Endothelial cell of umbilical vein (primary cell): ENCODE measurements around the gene FMNL2. TPM values are rescaled to one million over a fixed set of nuclear protein-coding genes. Genes with fewer than 3 reads are reported as not detected.

ENCODE experiments used
- BruUV-seq: library from RNA; stranded (reverse); fragments of 400-500 nt; replicated peaks from 2 replicates; lab custom pipeline; 2021; lab: Mats Ljungman, UMichigan
- CTCF ChIA-PET: fragments of 300-600, 350-600 bp; sonication (Branson Sonifier 250); formaldehyde crosslinking; loops from one replicate; lab custom pipeline; 2021; ENCODE audit warnings: antibody characterized with exemption, inconsistent platforms; lab: Charles Lee
- POLR2A ChIA-PET: fragments of 300-600, 350-600 bp; sonication (Branson Sonifier 250); formaldehyde crosslinking; loops from one replicate; lab custom pipeline; 2021; ENCODE audit warnings: antibody characterized with exemption, inconsistent platforms; lab: Charles Lee
- DNase-seq: peaks from one replicate; pipeline ENCODE4 v3.0.0-alpha.2; 2011; ENCODE audit warnings: low read depth, low spot score
- FAIRE-seq: peaks from 2 replicates; lab custom pipeline; 2011; peaks lifted over from hg19 to GRCh38; lab: Jason Lieb, UNC
- H2AFZ ChIP-seq: 2 replicates; pipeline ENCODE4 v1.6.0; 2012; ENCODE audit warnings: low read depth, low read length, control low read depth, inconsistent platforms
- H3K27ac ChIP-seq: 2 replicates; pipeline ENCODE4 v1.5.1; 2011; ENCODE audit warnings: low read depth, mild to moderate bottlenecking, control low read depth, low read length, moderate library complexity; ENCODE audit not compliant: insufficient read depth
- H3K27me3 ChIP-seq, 2 experiments: 2 replicates each; pipeline versions ENCODE4 v1.6.0 to v1.6.1; 2011; ENCODE audit warnings: low read length in 2 of 2, mixed read lengths in 1 of 2; ENCODE audit not compliant: control insufficient read depth in 2 of 2, insufficient read depth in 2 of 2
- H3K36me3 ChIP-seq, 2 experiments: 2 replicates in 1 of 2; 3 replicates in 1 of 2; pipeline ENCODE4 v1.5.1; 2011; ENCODE audit warnings: low read length in 2 of 2, mild to moderate bottlenecking in 1 of 2, moderate library complexity in 1 of 2; ENCODE audit not compliant: control insufficient read depth in 2 of 2, insufficient read depth in 2 of 2; ENCODE audit errors: extremely low read depth in 1 of 2
- H3K4me1 ChIP-seq: 3 replicates; pipeline ENCODE4 v1.5.1; 2011; ENCODE audit warnings: mild to moderate bottlenecking, low read length; ENCODE audit not compliant: control insufficient read depth, insufficient read depth; ENCODE audit errors: extremely low read depth
- H3K4me2 ChIP-seq: 2 replicates; pipeline ENCODE4 v1.6.1; 2011; ENCODE audit warnings: low read length, control low read depth, mixed read lengths; ENCODE audit not compliant: insufficient read depth
- H3K4me3 ChIP-seq, 3 experiments: fragments of 200-600 bp in 1 of 3; sonication (generic), shearing (Covaris generic) in 1 of 3; replicated peaks in 1 of 3; 2 replicates each; pipeline ENCODE4 v1.5.1; 2011 to 2016; ENCODE audit warnings: control low read depth in 3 of 3, low read length in 3 of 3, mild to moderate bottlenecking in 2 of 3, inconsistent platforms in 1 of 3, low read depth in 1 of 3, moderate library complexity in 1 of 3; ENCODE audit not compliant: insufficient read depth in 1 of 3
- H3K79me2 ChIP-seq: 2 replicates; pipeline ENCODE4 v1.6.0; 2012; ENCODE audit warnings: low read length, inconsistent platforms; ENCODE audit not compliant: control insufficient read depth, insufficient read depth
- H3K9ac ChIP-seq: replicated peaks from 2 replicates; pipeline ENCODE3; 2011; ENCODE audit warnings: low read length, control low read depth; ENCODE audit not compliant: insufficient read depth; ENCODE audit errors: extremely low read depth
- H3K9me1 ChIP-seq: replicated peaks from 3 replicates; pipeline ENCODE4 v1.6.0; 2011; ENCODE audit warnings: mild to moderate bottlenecking, low read length; ENCODE audit not compliant: control insufficient read depth, insufficient read depth; ENCODE audit errors: extremely low read depth
- H3K9me3 ChIP-seq: replicated peaks from 2 replicates; pipeline ENCODE4 v1.5.1; 2012; ENCODE audit warnings: low read length, inconsistent platforms; ENCODE audit not compliant: control insufficient read depth, insufficient read depth
- H4K20me1 ChIP-seq: replicated peaks from 2 replicates; pipeline ENCODE3; 2011; ENCODE audit warnings: mild to moderate bottlenecking, low read length; ENCODE audit not compliant: control insufficient read depth, insufficient read depth; ENCODE audit errors: extremely low read depth
- CTCF ChIP-seq, 2 donors: IDR thresholded peaks; 1 replicate in 1 of 2; 2 replicates in 1 of 2; pipeline ENCODE4 v1.5.1; 2011; ENCODE audit warnings: low read length in 2 of 2, mild to moderate bottlenecking in 2 of 2, moderate library complexity in 2 of 2, control low read depth in 1 of 2, inconsistent platforms in 1 of 2, low read depth in 1 of 2; ENCODE audit not compliant: insufficient read depth in 1 of 2; ENCODE audit errors: extremely low read depth in 1 of 2
- EZH2 ChIP-seq: IDR thresholded peaks from 2 replicates; pipeline ENCODE4 v1.6.1; 2012; ENCODE audit warnings: borderline replicate concordance, low read depth, mild to moderate bottlenecking, moderate library complexity, low read length, inconsistent platforms; ENCODE audit not compliant: severe bottlenecking
- FOS ChIP-seq: IDR thresholded peaks from 2 replicates; pipeline ENCODE4 v1.6.1; 2011; ENCODE audit warnings: mild to moderate bottlenecking, low read length, moderate library complexity, borderline replicate concordance; ENCODE audit not compliant: insufficient read depth
- GATA2 ChIP-seq: IDR thresholded peaks from 2 replicates; pipeline ENCODE4 v1.7.0; 2011; ENCODE audit warnings: low read depth, mild to moderate bottlenecking, moderate library complexity, mixed read lengths, low read length; ENCODE audit not compliant: insufficient read length, insufficient read depth
- JUN ChIP-seq: IDR thresholded peaks from 2 replicates; pipeline ENCODE4 v1.6.1; 2011; ENCODE audit warnings: borderline replicate concordance, low read depth; ENCODE audit not compliant: insufficient read length, insufficient read depth
- MAX ChIP-seq: IDR thresholded peaks from 2 replicates; pipeline ENCODE4 v1.6.1; 2011; ENCODE audit not compliant: insufficient read depth, insufficient read length
- MYC ChIP-seq: IDR thresholded peaks from one replicate; pipeline ENCODE4 v1.6.1; 2011; ENCODE audit warnings: mild to moderate bottlenecking, low read depth, low read length
- POLR2A ChIP-seq: IDR thresholded peaks from 2 replicates; pipeline ENCODE4 v1.6.1; 2012; ENCODE audit warnings: low read depth, mild to moderate bottlenecking, control low read depth, low read length
- POLR2AphosphoS5 ChIP-seq: IDR thresholded peaks from 2 replicates; pipeline ENCODE4 v1.6.1; 2012; ENCODE audit warnings: low read depth, mild to moderate bottlenecking, control low read depth, low read length, moderate library complexity; ENCODE audit not compliant: insufficient read depth
- dilution Hi-C: fragments of 300-500 bp; cut with MboI; formaldehyde crosslinking; loops from one replicate; pipeline ENCODE4 v1.15.0; 2019; ENCODE audit warnings: low sequenced_read_pairs; ENCODE audit not compliant: extremely low pct_ligation_motif_present
- intact Hi-C: fragments of 100-400 bp; cut with micrococcal nuclease; formaldehyde crosslinking; loops from one replicate; pipeline ENCODE4 v1.10.0; 2022
- polyA plus RNA-seq, 4 experiments: library from polyadenylated mRNA; depleted of rRNA in 3 of 4; stranded (reverse) in 3 of 4; unstranded in 1 of 4; fragments of >200 nt; gene quantifications; 2 replicates each; pipeline versions ENCODE4 v1.2.1 to v1.2.3, GENCODE V29; 2011 to 2012; ENCODE audit warnings: missing spikeins in 1 of 4
- total RNA-seq: library from RNA; stranded (reverse); gene quantifications from 2 replicates; pipeline ENCODE4 v1.2.3, GENCODE V29; 2021

The FMNL2 gene
- total and polyA plus RNA-seq, 2 donors (not counting 3 experiments of a cell fraction or from before 2014, with no cell fraction given), result 8.3 to 28.0 TPM

- H3K9me3 ChIP-seq, result no peaks in the 10 kb centered on the region
- dilution Hi-C loops, result no loop called here
- intact Hi-C loops, result no loop called here
- no peak overlapping the region for H3K27ac ChIP-seq
- CTCF ChIA-PET, result no interaction called here
- no peak overlapping the region for H2AFZ ChIP-seq
- peaks cover 1% of the 10 kb centered on the region for H3K4me1 ChIP-seq
- no peaks in the 10 kb centered on the region for H4K20me1 ChIP-seq
- no peak for TF ChIP-seq POLR2AphosphoS5
- TF ChIP-seq FOS, result no peak
- no peak for TF ChIP-seq POLR2A
- TF ChIP-seq JUN, result no peak
- TF ChIP-seq EZH2, result no peak
- no peak overlapping the region for H3K4me3 ChIP-seq
- FAIRE-seq, result no peak
- POLR2A ChIA-PET, result no interaction called here
- no peak overlapping the region for H3K4me2 ChIP-seq
- peaks cover 13% of the 10 kb centered on the region for H3K79me2 ChIP-seq
- no peaks in the 10 kb centered on the region for H3K27me3 ChIP-seq
- no TSS peak for BruUV-seq
- no peak for DNase-seq
- H3K9ac ChIP-seq, result no peak overlapping the region
- no peaks in the 10 kb centered on the region for H3K36me3 ChIP-seq
- no peaks in the 10 kb centered on the region for H3K9me1 ChIP-seq
Measured at GRCh38 chr2:152480821-152481399, 145.9 kb downstream of the FMNL2 start.

GRCh38 chr2:152481881-152482583 lies 147.1 kb downstream of the FMNL2 start:
- Histone ChIP-seq H3K9ac (no peak overlapping the region), H2AFZ (no peak overlapping the region), H3K4me1 (no peaks in the 10 kb centered on the region), H3K9me1 (peaks cover 2% of the 10 kb centered on the region), H3K4me2 (no peak overlapping the region), H3K9me3 (no peaks in the 10 kb centered on the region), H3K36me3 (no peaks in the 10 kb centered on the region), H3K27me3 (no peaks in the 10 kb centered on the region), H4K20me1 (no peaks in the 10 kb centered on the region), H3K27ac (no peak overlapping the region), H3K4me3 (no peak overlapping the region), H3K79me2 (peaks cover 12% of the 10 kb centered on the region)
- DNase-seq, result no peak
- TF ChIP-seq POLR2AphosphoS5, result no peak
- no peak for TF ChIP-seq GATA2
- TF ChIP-seq POLR2A, result no peak
- no peak for TF ChIP-seq JUN
- no peak for TF ChIP-seq MAX
- no peak for TF ChIP-seq EZH2
- TF ChIP-seq MYC, result no peak
- TF ChIP-seq CTCF (IDR thresholded peaks at IDR 0.05; ENCODE audit: extremely low read depth in 1 of 2, insufficient read depth in 1 of 2, low read depth in 1 of 2, low read length in 2 of 2), result no peak
- no peak for TF ChIP-seq FOS
- intact Hi-C loops, result no loop called here
- dilution Hi-C loops, result no loop called here
- no peak for FAIRE-seq
- ChIA-PET POLR2A (no interaction called here), CTCF (no interaction called here)
- BruUV-seq, result no TSS peak
